K562 (cell line): Measurements from ENCODE around the gene HMX1. TPM values are rescaled to one million over a fixed set of nuclear protein-coding genes. Genes with fewer than 3 reads are reported as not detected.

Experiments
- ATAC-seq: fragments of 200-7000 bp; cut with Tn5 transposase; 3 replicates; pipeline ENCODE4 v1.9.1; 2020; ENCODE audit warnings: moderate library complexity
- BruUV-seq: library from RNA; stranded (reverse); fragments of 400-500 nt; replicated peaks from 2 replicates; lab custom pipeline; 2021; lab: Mats Ljungman, UMichigan
- CTCF ChIA-PET: fragments of 300-600 bp; formaldehyde crosslinking; extraction: SDS; loops from one replicate; lab custom pipeline; 2021; ENCODE audit warnings: low intra/inter-chr PET ratio; lab: Yijun Ruan, JAX
- POLR2A ChIA-PET: fragments of 300-600, 350-650 bp; sonication (Branson Sonifier 250); formaldehyde crosslinking; extraction: SDS; loops from one replicate; lab custom pipeline; 2021; ENCODE audit warnings: antibody characterized with exemption, inconsistent platforms; lab: Yijun Ruan, JAX
- DNase-seq, 4 experiments: peaks; one replicate each; pipeline versions ENCODE4 v3.0.0 to v3.0.0-alpha.2; 2011 to 2018; ENCODE audit warnings: low spot score in 3 of 4, mixed read lengths in 3 of 4; ENCODE audit errors: extremely low read depth in 1 of 4
- FAIRE-seq: peaks from 2 replicates; lab custom pipeline; 2011; peaks lifted over from hg19 to GRCh38; lab: Jason Lieb, UNC
- H2AFZ ChIP-seq: 2 replicates; pipeline ENCODE4 v1.6.0; 2011; ENCODE audit warnings: low read depth, low read length, control low read depth, inconsistent platforms
- H3K27ac ChIP-seq: fragments of 200-600 bp; 3 replicates; pipeline ENCODE4 v1.8.0; 2011; ENCODE audit warnings: low read depth, mild to moderate bottlenecking, control low read depth, inconsistent platforms, low read length, moderate library complexity, mixed read lengths; ENCODE audit errors: extremely low read depth
- H3K27me3 ChIP-seq, 2 experiments: fragments of 300-600 bp in 1 of 2; 2 replicates in 1 of 2; 3 replicates in 1 of 2; pipeline versions ENCODE4 v1.6.0 to v1.8.0; 2011; ENCODE audit warnings: inconsistent platforms in 2 of 2, low read length in 2 of 2, mild to moderate bottlenecking in 1 of 2, mixed read lengths in 1 of 2, moderate library complexity in 1 of 2; ENCODE audit not compliant: control insufficient read depth in 2 of 2, insufficient read depth in 2 of 2
- H3K36me3 ChIP-seq: fragments of 300-600 bp; 3 replicates; pipeline ENCODE4 v1.8.0; 2011; ENCODE audit warnings: mild to moderate bottlenecking, low read length, inconsistent platforms; ENCODE audit not compliant: control insufficient read depth, insufficient read depth
- H3K4me1 ChIP-seq, 2 experiments: fragments of 200-600 bp in 1 of 2; replicated peaks in 1 of 2; 2 replicates in 1 of 2; 3 replicates in 1 of 2; pipeline versions ENCODE4 v1.5.1 to v1.8.0; 2011; ENCODE audit warnings: inconsistent platforms in 2 of 2, low read length in 2 of 2, mild to moderate bottlenecking in 1 of 2, mixed read lengths in 1 of 2, moderate library complexity in 1 of 2; ENCODE audit not compliant: control insufficient read depth in 2 of 2, insufficient read depth in 2 of 2
- H3K4me2 ChIP-seq: 2 replicates; pipeline ENCODE4 v1.6.1; 2011; ENCODE audit warnings: low read length, control low read depth, inconsistent platforms, mixed read lengths; ENCODE audit not compliant: insufficient read depth
- H3K4me3 ChIP-seq: fragments of 200-600 bp; sonication (generic), shearing (Covaris generic); 2 replicates; pipeline ENCODE4 v1.5.1; 2016; ENCODE audit warnings: control low read depth, inconsistent platforms
- H3K79me2 ChIP-seq: fragments of 200-600 bp; 3 replicates; pipeline ENCODE4 v1.8.0; 2011; ENCODE audit warnings: low read length, inconsistent platforms; ENCODE audit not compliant: control insufficient read depth, insufficient read depth
- H3K9ac ChIP-seq, 2 experiments: 2 replicates each; pipeline versions ENCODE4 v1.6.0 to v1.6.1; 2011; ENCODE audit warnings: low read depth in 2 of 2, low read length in 2 of 2, control low read depth in 1 of 2, inconsistent platforms in 1 of 2, mild to moderate bottlenecking in 1 of 2, mixed read lengths in 1 of 2; ENCODE audit not compliant: insufficient read depth in 1 of 2
- H3K9me1 ChIP-seq: one replicate; pipeline ENCODE4 v1.6.0; 2011; ENCODE audit warnings: inconsistent platforms, mild to moderate bottlenecking, low read length, moderate library complexity; ENCODE audit not compliant: control insufficient read depth, insufficient read depth
- H3K9me3 ChIP-seq: replicated peaks from 2 replicates; pipeline ENCODE4 v1.5.1; 2011; ENCODE audit warnings: low read depth, low read length, inconsistent platforms; ENCODE audit not compliant: control insufficient read depth, insufficient read depth
- H4K20me1 ChIP-seq: replicated peaks from 2 replicates; pipeline ENCODE4 v1.6.1; 2011; ENCODE audit warnings: low read length, inconsistent platforms, mixed read lengths; ENCODE audit not compliant: control insufficient read depth, insufficient read depth
- BACH1 ChIP-seq: fragments of 200-800 bp; sonication (Bioruptor generic); IDR thresholded peaks from 2 replicates; pipeline ENCODE4 v1.6.1; 2016; ENCODE audit warnings: missing genetic modification characterization, missing compliant biosample characterization
- HDGF ChIP-seq: fragments of 450-650 bp; IDR thresholded peaks from 2 replicates; pipeline ENCODE4 v1.6.1; 2016
- HES1 ChIP-seq: fragments of 450-650 bp; IDR thresholded peaks from 2 replicates; pipeline ENCODE4 v1.6.1; 2016; ENCODE audit warnings: low read depth, mild to moderate bottlenecking, moderate library complexity
- HINFP ChIP-seq: fragments of 450-650 bp; conservative IDR thresholded peaks from 2 replicates; pipeline ENCODE4 v1.6.1; 2016; ENCODE audit warnings: missing genetic modification characterization, low read depth, mild to moderate bottlenecking, control low read depth, missing compliant biosample characterization
- HMG20B ChIP-seq: fragments of 250-450 bp; sonication (Bioruptor Pico); IDR thresholded peaks from 2 replicates; pipeline ENCODE4 v1.5.0; 2021; ENCODE audit warnings: mild to moderate bottlenecking
- JUN ChIP-seq, 2 experiments: sonication (generic) in 1 of 2; formaldehyde crosslinking in 1 of 2; IDR thresholded peaks; 2 replicates each; pipeline versions ENCODE4 v1.6.1 to v1.8.0; 2012 to 2022; ENCODE audit warnings: borderline replicate concordance in 2 of 2, mild to moderate bottlenecking in 2 of 2, improper control_type of control experiment in 1 of 2, low read depth in 1 of 2, low read length in 1 of 2, missing genetic modification reagents in 1 of 2
- LEF1 ChIP-seq: fragments of 450-650 bp; IDR thresholded peaks from 2 replicates; pipeline ENCODE4 v1.6.1; 2016; ENCODE audit warnings: mild to moderate bottlenecking
- MAFK ChIP-seq: IDR thresholded peaks from 2 replicates; pipeline ENCODE4 v1.6.1; 2011; ENCODE audit warnings: low read length, improper control_type of control experiment
- NELFE ChIP-seq: IDR thresholded peaks from 2 replicates; pipeline ENCODE4 v1.6.1; 2011; ENCODE audit warnings: mild to moderate bottlenecking; ENCODE audit not compliant: insufficient read depth, insufficient read length
- POLR2A ChIP-seq: fragments of 450-650 bp; conservative IDR thresholded peaks from 2 replicates; pipeline ENCODE4 v1.6.1; 2016
- POLR2AphosphoS5 ChIP-seq: IDR thresholded peaks from 2 replicates; pipeline ENCODE4 v1.6.1; 2011; ENCODE audit warnings: mild to moderate bottlenecking, low read depth, low read length, moderate library complexity; ENCODE audit not compliant: control insufficient read depth, insufficient read depth
- RBM14 ChIP-seq: fragments of 200-400 bp; formaldehyde crosslinking; IDR thresholded peaks from 2 replicates; pipeline ENCODE4 v1.6.1; 2018; ENCODE audit warnings: low read depth, mild to moderate bottlenecking, low read length, moderate library complexity, borderline replicate concordance; ENCODE audit not compliant: insufficient read depth
- RBM15 ChIP-seq: fragments of 200-400 bp; formaldehyde crosslinking; IDR thresholded peaks from 2 replicates; pipeline ENCODE4 v1.6.1; 2018; ENCODE audit warnings: mild to moderate bottlenecking, low read length, moderate library complexity; ENCODE audit not compliant: insufficient read depth
- SMAD3 ChIP-seq: fragments of 450-650 bp; formaldehyde crosslinking; conservative IDR thresholded peaks from 2 replicates; pipeline ENCODE4 v1.4.0; 2020; ENCODE audit warnings: mild to moderate bottlenecking
- SREBF2 ChIP-seq: sonication (generic); formaldehyde crosslinking; IDR thresholded peaks from 2 replicates; pipeline ENCODE4 v1.4.0; 2020; ENCODE audit warnings: mild to moderate bottlenecking, missing genetic modification reagents
- ZBTB5 ChIP-seq: fragments of 450-650 bp; IDR thresholded peaks from 2 replicates; pipeline ENCODE4 v1.6.1; 2017; ENCODE audit warnings: antibody characterized with exemption
- ZNF165 ChIP-seq: fragments of 250-450 bp; sonication (Bioruptor Pico); IDR thresholded peaks from 2 replicates; pipeline ENCODE4 v1.4.0; 2020; ENCODE audit warnings: borderline replicate concordance
- ZNF408 ChIP-seq: fragments of 250-450 bp; sonication (Bioruptor Pico); IDR thresholded peaks from 2 replicates; pipeline ENCODE4 v1.4.0; 2020; ENCODE audit warnings: low read depth, mild to moderate bottlenecking, moderate library complexity
- WGBS: fragments of 100-300 bp; shearing (Covaris generic); methylation state at CpG from one replicate; pipeline ENCODE4 v1.1.6; 2016; ENCODE audit warnings: low coverage, mixed read lengths; ENCODE audit not compliant: insufficient coverage; ENCODE audit errors: missing lambda C conversion rate; 5-methylcytosine and 5-hydroxymethylcytosine counted together
- in situ Hi-C: fragments of 300-500 bp; cut with MboI; formaldehyde crosslinking; loops from 4 replicates; pipeline ENCODE4 v1.15.0; 2018; ENCODE audit warnings: inconsistent platforms, mixed read lengths
- intact Hi-C: fragments of 100-400 bp; cut with micrococcal nuclease; formaldehyde crosslinking; loops from 2 replicates; pipeline ENCODE4 v1.14.2; 2022
- polyA plus RNA-seq, 8 experiments: library from polyadenylated mRNA; depleted of rRNA in 4 of 8; stranded (reverse) in 5 of 8; unstranded in 3 of 8; fragments of >200 nt; fragmentation: Nextera tagmentation in 2 of 8; fragmentation: Illumina TruSeq in 1 of 8; extraction: Ambion mirVana in 2 of 8; extraction: Trizol in 1 of 8; gene quantifications; 2 replicates each; pipeline versions ENCODE4 v1.2.1 to v1.2.3, GENCODE V29; 2011 to 2014; ENCODE audit warnings: inconsistent platforms in 1 of 8, missing spikeins in 1 of 8
- total RNA-seq, 7 experiments: library from RNA; depleted of rRNA in 6 of 7; stranded (reverse); fragments of >200 nt in 6 of 7; fragmentation: Illumina TruSeq in 2 of 7; extraction: Trizol in 2 of 7; gene quantifications; 2 replicates each; pipeline versions ENCODE4 v1.2.1 to v1.2.3, GENCODE V29; 2011 to 2021; ENCODE audit warnings: low replicate concordance in 1 of 7

Gene HMX1
- total and polyA plus RNA-seq, 9 of the 15 experiments (the other 6 are each of a cell fraction or from before 2014, with no cell fraction given) = not detected

GRCh38 chr4:8843597-8843996, 28.0 kb downstream of the HMX1 start (continued):
- TF ChIP-seq ZBTB5 (no peak), ZNF408 (no peak), POLR2A (no peak)

- no peaks in the 10 kb centered on the region for H3K79me2 ChIP-seq
- in situ Hi-C loops = no loop called here
- 0% methylated on average over 2 of the region's 2 CpGs for whole genome bisulfite sequencing
- H2AFZ ChIP-seq = no peak overlapping the region
- no peaks in the 10 kb centered on the region for H4K20me1 ChIP-seq
- FAIRE-seq = no peak
- no peak overlapping the region for H3K4me3 ChIP-seq
- TF ChIP-seq RBM14 (no peak), LEF1 (no peak), HDGF (no peak), SREBF2 (CRISPR knock-in tag) (no peak), NELFE (no peak), ZNF165 (CRISPR knock-in tag) (no peak), HMG20B (CRISPR knock-in tag) (no peak), SMAD3 (no peak), RBM15 (no peak), HINFP (tag) (no peak), POLR2AphosphoS5 (no peak), HES1 (no peak), MAFK (no peak), BACH1 (tag) (no peak), JUN (IDR thresholded peaks at IDR 0.05; ENCODE audit: borderline replicate concordance, low read depth, low read length) (no peak), JUN (CRISPR knock-in tag; IDR thresholded peaks at IDR 0.05; ENCODE audit: borderline replicate concordance) (no peak)
- TF ChIP-seq, all 486 proteins: peak for 0
- H3K9me1 ChIP-seq = no peaks in the 10 kb centered on the region
- no peak overlapping the region for H3K9ac ChIP-seq
- no peaks in the 10 kb centered on the region for H3K36me3 ChIP-seq
- ATAC-seq (no peak), DNase-seq (no peak)
- ChIA-PET CTCF (no interaction called here), POLR2A (no interaction called here)
- H3K27ac ChIP-seq = no peak overlapping the region
- no TSS peak for BruUV-seq
- H3K9me3 ChIP-seq = no peaks in the 10 kb centered on the region; the same call in 1 of the 2 replicates
- no peaks in the 10 kb centered on the region for H3K4me1 ChIP-seq
- intact Hi-C loops = no loop called here
- peaks cover 4 to 15% of the 10 kb centered on the region in 2 experiments; a peak in 3 of 5 replicates for H3K27me3 ChIP-seq
- no peak overlapping the region for H3K4me2 ChIP-seq
These were observed 29.0 kb downstream of the HMX1 start for GRCh38 chr4:8842614-8843013.
